NCI-H2196 treated with DMSO at 0.1 percent for 48 hours (cell line): ENCODE data around the gene TNFSF10.

Source experiments
- DNase-seq: peaks from one replicate; lab custom pipeline; 2025; ENCODE audit not compliant: unreplicated experiment; lab: John Stamatoyannopoulos, UW

TNFSF10 gene

GRCh38 chr3:172518929-172519640, 4.1 kb downstream of the TNFSF10 start:
- DNase-seq, result no peak

GRCh38 chr3:172517859-172518466, 5.3 kb downstream of the TNFSF10 start:
- no peak for DNase-seq

GRCh38 chr3:172516318-172517214, 6.7 kb downstream of the TNFSF10 start:
- peak; percentile 39 for DNase-seq

- no peak for DNase-seq
These were observed 7.9 kb downstream of the TNFSF10 start for GRCh38 chr3:172515130-172515918.

- no peak for DNase-seq
These were observed 8.6 kb downstream of the TNFSF10 start for GRCh38 chr3:172514678-172515077.

GRCh38 chr3:172513488-172513887, 9.7 kb downstream of the TNFSF10 start:
- DNase-seq, result no peak

- DNase-seq, result no peak
These were observed 11.2 kb downstream of the TNFSF10 start for GRCh38 chr3:172511783-172512762.

GRCh38 chr3:172506094-172506493, 17.1 kb downstream of the TNFSF10 start:
- DNase-seq, result no peak

DNA sequence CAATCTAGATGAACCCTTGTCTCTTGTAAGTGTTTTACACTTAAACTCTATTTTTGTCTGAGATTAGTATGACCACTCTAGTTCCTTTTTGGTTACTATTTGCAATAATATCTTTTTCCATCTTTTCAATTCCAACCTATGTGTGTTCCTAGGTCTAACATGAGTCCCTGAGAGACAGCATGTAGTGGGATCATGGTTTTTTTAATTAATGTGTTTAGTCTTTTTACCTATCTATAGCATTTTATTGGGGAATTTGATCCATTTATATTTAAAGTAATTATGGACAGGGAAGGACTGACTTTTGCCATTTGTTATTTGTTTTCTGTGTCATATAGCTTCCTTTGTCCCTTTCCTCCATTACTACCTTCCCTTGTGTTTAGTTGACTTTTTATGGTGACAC, 21.7 kb downstream of the TNFSF10 start:
- no peak for DNase-seq

DNA sequence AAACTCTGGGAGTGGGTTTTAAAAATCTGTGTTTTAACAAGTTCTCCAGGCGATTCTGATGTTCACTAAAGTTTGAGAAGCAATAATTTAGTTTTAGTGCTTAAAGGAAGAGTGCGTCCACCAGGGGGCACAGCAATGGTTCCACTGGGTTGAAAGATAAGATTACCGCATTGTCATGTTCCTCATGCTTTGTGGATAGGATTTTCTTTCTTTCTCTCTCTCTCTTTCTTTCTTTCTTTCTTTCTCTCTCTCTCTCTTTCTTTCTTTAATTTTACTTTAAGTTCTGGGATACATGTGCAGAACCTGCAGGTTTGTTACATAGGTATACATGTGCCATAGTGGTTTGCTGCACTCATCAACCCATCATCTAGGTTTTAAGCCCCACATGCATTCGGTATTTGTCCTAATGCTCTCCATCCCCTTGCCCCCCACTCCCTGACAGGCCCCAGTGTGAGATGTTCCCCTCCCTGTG, 33.0 kb downstream of the TNFSF10 start:
- DNase-seq, result peak; percentile 74

DNA sequence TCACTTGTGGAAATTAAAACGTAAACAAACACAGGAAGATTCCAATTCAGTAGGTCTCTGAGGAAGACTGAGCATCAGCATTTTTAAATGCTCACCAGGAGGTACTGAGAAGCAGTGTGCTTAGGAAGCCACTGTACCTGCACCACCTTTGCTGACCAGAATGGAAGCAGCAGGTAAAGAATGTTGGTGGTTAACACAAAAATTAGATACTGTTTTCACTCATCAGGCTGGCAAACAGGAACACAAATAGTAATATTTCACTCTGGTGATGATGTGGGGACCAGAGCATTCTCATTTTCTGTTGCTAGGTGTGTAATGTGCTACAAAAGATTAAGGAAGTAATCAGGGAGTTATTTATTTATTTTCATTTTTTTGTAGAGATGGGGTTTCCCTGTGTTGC, 45.1 kb downstream of the TNFSF10 start:
- no peak for DNase-seq

DNA sequence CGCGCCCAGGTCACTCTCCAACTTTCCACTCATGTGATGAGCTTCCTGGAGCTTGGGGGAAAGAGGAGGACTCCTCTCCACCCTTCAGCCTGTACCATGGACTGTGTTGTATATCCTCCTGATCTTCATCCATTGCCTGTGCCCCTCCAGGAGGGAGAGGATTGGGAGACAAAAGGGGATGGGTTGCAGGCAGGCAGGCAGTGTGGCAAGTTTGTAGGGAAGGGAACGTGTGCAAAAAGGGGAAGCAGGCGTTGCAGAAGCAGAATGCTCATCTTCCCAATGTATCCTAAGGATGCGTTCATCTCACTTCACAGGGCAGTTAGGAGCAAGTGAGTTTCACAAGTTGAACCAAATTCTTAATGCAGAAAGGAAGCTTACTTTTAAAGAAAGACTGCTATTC, 46.9 kb downstream of the TNFSF10 start:
- no peak for DNase-seq

GRCh38 chr3:172475703-172476102, 47.5 kb downstream of the TNFSF10 start:
- DNase-seq, result no peak

DNA sequence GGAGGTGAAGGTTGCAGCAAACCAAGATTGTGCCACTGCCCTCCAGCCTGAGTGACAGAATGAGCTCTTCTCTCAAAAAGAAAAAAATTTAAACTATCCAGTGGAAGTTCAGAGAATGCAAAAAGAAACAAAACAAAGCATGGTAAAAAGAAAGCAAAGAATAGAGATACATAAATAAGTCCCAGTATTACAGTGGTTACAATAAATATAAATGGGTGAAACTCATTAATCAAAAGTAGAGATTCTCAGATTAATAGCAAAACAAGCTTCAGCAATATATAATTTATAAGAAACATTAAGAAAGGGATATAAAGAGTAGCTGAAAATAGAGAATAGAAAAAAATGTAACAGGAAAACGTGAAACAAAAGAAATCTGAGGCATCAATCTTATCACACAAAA, 51.3 kb downstream of the TNFSF10 start:
- no peak for DNase-seq

DNA sequence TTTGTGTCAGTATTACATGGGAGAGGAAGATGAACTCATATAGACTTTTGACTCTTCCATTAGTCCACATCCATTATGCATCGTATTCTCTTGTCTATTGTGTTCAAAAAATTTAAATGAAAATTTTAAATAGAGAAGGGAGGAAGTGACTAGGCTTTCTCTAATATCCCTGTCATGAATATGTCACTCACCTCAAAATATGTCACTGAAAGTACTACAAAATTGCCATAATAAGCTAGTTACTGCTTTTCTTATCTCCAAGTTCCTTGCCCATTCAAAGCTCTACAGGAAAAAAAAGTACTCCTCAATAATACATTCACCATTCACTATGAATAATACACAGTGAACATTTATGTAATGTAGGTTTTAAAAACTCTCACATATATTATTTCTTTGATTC, 52.6 kb downstream of the TNFSF10 start:
- no peak for DNase-seq

DNA sequence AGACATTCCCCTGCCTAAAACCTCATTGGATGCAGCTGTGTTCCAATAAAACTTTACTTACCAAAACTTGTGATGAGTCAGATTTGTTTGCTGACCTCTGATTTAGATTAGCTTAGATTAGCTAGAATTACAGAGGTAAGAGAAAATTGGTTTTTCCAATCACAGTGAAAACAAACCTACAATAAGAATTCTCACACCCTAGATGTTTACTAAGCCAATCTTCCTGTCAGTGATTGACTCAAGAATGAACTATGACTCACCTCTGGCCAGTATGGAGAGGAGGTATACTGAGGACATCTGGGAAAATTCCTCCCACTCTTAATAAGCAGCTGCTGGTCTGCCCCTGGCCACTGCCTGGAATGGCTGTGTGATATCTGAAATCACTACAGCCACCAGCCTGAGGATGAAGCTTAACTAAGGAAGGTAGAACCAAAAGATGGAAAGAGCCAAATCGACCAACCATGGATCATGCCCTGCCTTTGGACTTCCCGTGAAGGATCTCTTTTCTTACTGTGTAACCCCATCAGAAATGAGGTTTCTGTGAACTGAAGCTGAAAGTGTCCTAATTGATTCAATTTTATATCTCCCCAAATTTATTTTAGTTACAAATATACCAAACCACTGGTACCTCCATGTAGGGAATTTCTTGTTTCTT, 55.9 kb downstream of the TNFSF10 start:
- DNase-seq, result no peak

DNA sequence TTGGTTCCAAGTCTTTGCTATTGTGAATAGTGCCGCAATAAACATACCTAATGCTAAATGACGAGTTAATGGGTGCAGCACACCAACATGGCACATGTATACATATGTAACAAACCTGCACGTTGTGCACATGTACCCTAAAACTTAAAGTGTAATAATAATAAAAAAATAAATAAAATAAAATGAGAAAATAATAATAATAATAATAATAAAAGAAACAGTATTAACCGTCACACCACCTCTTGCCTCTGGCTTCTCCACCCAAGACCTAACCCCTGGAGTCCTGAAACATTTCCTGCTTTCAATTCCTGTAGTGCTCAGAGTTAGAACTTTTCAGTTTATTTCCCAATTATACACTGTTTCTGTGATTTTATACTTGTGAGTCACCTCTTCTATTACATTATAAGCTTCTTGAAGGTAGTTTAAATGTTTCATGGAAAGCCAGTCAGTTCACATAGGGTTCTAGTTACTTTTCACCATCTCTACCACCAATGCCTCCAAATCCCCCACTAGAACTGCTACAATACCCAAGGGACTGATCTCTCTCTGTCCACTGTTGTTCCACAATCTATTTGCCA, 56.6 kb downstream of the TNFSF10 start:
- no peak for DNase-seq

DNA sequence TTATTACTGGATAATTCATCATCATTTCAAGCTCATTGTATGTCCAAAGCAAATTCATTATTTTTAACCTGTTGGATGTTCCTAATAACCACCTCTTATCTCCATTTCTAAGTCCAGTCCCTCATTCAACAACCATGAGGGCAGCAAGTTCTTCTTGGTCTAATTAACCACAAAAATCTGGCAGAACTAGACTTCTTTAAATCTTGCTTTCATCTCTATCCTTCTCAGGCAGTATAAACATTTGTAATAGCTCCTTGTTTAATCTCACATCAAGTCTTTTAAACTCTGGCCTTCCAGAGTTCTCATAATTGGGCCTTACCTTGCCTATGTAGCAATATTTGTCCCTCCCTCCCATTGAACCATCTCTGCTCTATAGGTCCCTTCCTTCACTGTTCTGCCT, 57.9 kb downstream of the TNFSF10 start:
- no peak for DNase-seq

GRCh38 chr3:172464306-172464705, 58.9 kb downstream of the TNFSF10 start:
- no peak for DNase-seq
